Fibroblast of pulmonary artery (primary cell): ENCODE results near the gene PRRX2.
"Not testable (repeated sequence)": the region's sequence is repeated elsewhere in the genome, so short reads cannot be mapped to it uniquely, and the experiment has no call there.

Experiments
- DNase-seq: peaks from one replicate; pipeline ENCODE4 v3.0.0-alpha.2; 2010; ENCODE audit warnings: low read depth
- H3K4me3 ChIP-seq: replicated peaks from 2 replicates; pipeline ENCODE4 v1.5.1; 2011; ENCODE audit warnings: low read depth, mild to moderate bottlenecking, control low read depth, low read length, moderate library complexity
- CTCF ChIP-seq: IDR thresholded peaks from 2 replicates; pipeline ENCODE4 v1.5.1; 2011; ENCODE audit warnings: mild to moderate bottlenecking, control low read depth, low read length, inconsistent platforms; ENCODE audit errors: missing control alignments

PRRX2 gene

GRCh38 chr9:129748249-129748648 is 82.8 kb downstream of the PRRX2 start:
- DNase-seq = no peak
- no peak for TF ChIP-seq CTCF
- no peak overlapping the region for H3K4me3 ChIP-seq

- H3K4me3 ChIP-seq, DNase-seq: not testable (repeated sequence)
Observed at GRCh38 chr9:129749052-129749451, 83.6 kb downstream of the PRRX2 start.

GRCh38 chr9:129749575-129749974 is 84.1 kb downstream of the PRRX2 start:
- no peak for DNase-seq
- H3K4me3 ChIP-seq = no peak overlapping the region
- TF ChIP-seq CTCF = no peak

- H3K4me3 ChIP-seq = no peak overlapping the region
- TF ChIP-seq CTCF = no peak
- no peak for DNase-seq
Observed at GRCh38 chr9:129750013-129750638, 84.7 kb downstream of the PRRX2 start.

GRCh38 chr9:129751841-129752801 is 86.7 kb downstream of the PRRX2 start:
- DNase-seq = no peak
- no peak for TF ChIP-seq CTCF
- peak overlapping the region; percentile 36 for H3K4me3 ChIP-seq

- peak; percentile 82 for DNase-seq
- peak within 1 kb of the TSS; percentile 36 for H3K4me3 ChIP-seq
- TF ChIP-seq CTCF = no peak
Observed at GRCh38 chr9:129752900-129753729, 87.7 kb downstream of the PRRX2 start, which contains the start of gene PTGES. Gene PTGES, minus strand, starts transcription at chr9:129753042. Its CDS starts 30 bp downstream, at chr9:129753012.

- DNase-seq = no peak
- no peak overlapping the region for H3K4me3 ChIP-seq
- TF ChIP-seq CTCF = no peak
Observed at GRCh38 chr9:129755151-129755550, 89.7 kb downstream of the PRRX2 start.
